ENCODE data around the gene SF1.

Gene SF1

GRCh38 chr11:64723117-64723906 is 55.0 kb downstream of the SF1 start, which contains the start of gene NRXN2:
TSS of gene NRXN2 (minus strand) at chr11:64723197. CDS start at chr11:64713699, 9,498 bp downstream.
- DNase-seq: peak; percentile 74

GRCh38 chr11:64722141-64723065 is 55.9 kb downstream of the SF1 start:
- no peak for DNase-seq

GRCh38 chr11:64721359-64721699 is 57.0 kb downstream of the SF1 start:
- DNase-seq: no peak

DNA sequence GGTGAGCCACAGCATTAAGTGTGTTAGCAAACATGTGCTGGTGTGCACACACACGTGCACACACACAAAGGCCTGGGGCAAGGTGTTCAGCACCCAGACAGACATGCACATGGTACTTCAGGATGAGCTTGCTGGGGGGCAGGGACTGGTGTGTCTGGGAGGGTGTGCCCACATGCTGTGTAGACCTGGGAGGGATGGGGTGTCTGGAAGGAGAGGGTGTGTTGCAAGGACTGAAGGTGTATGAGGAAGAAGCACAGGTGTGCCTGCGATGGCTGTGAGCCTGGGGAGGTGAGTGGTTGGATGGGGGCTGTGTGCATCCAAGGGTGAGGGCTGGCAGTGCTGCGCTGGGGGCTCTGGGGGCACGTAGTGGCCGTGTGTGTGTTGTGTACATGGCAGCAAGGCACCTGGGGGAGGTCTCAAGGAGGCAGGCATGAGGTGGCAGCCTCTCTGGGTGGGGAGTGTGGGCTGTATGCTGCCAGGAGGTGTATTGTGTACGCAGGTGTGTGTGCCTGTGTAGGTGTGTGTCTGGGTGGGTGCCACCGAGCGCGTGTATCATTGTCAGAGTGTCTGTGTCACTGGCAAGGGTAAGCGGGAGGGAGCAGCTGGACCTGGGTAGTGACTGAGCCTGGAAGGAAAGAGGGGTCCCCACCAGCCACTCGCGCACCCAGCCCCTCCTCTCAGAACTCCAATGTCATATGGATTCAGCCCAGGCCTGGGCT is 57.5 kb downstream of the SF1 start:
- no peak for DNase-seq

- DNase-seq: no peak
Measured at GRCh38 chr11:64720167-64720566, 58.2 kb downstream of the SF1 start.

GRCh38 chr11:64719406-64719805 is 58.9 kb downstream of the SF1 start:
- DNase-seq: no peak

GRCh38 chr11:64718780-64719124 is 59.6 kb downstream of the SF1 start:
- DNase-seq: no peak

GRCh38 chr11:64718084-64718779 is 60.1 kb downstream of the SF1 start:
- no peak for DNase-seq

DNA sequence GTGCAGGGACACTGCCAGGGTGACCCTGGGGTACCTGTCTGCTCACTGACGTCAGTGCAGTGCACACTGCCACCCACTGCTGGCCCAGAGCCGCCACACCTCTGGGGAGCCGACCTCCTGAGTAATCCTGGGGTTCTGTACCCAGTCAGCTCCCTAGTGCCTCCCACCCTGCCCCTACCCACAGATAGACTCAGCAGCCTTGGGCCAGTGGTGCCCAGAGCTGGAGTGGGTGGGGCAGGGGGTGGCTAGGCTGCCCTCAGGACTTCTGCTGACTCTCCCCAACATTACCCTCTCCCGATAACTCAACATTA is 61.1 kb downstream of the SF1 start:
- DNase-seq: no peak

DNA sequence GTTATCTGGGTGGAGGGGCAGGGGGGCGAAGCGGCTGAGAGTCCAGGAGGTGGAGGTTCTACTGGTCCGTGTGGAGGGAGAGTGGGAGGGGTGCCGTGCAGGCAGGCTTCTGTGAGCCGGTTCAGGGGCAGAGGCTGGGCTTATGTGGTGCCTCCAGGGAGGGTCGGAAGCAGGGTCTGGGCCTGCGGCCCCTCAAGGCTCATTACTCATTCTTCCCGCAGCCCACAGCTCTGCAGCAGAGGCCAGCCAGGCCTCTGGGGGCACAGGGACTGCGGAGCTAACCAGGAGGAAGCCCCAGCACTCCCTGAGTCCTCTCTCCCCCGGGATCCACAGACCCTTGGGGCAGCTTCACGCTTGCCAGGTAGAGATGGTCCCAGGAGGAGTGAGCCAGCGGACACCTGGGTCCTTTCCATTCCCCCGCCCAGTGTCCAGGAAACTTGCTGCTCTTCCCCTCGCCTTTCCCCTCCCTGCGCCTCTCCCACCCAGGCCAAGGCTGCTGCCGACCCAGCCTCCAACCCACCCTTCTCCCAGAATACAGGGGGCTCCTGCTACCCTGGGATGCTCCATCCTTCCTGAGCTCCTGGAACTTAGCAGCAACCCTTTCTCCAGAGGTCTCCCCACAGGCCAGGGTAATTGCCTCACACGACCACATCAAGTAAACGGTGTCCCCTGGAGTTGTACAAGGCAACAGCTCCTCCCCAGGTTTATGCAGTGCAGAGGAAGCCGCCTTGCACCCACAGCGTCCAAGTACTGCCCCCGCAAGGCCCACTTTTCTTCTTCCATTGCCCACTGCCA is 61.7 kb downstream of the SF1 start:
- no peak for DNase-seq

DNA sequence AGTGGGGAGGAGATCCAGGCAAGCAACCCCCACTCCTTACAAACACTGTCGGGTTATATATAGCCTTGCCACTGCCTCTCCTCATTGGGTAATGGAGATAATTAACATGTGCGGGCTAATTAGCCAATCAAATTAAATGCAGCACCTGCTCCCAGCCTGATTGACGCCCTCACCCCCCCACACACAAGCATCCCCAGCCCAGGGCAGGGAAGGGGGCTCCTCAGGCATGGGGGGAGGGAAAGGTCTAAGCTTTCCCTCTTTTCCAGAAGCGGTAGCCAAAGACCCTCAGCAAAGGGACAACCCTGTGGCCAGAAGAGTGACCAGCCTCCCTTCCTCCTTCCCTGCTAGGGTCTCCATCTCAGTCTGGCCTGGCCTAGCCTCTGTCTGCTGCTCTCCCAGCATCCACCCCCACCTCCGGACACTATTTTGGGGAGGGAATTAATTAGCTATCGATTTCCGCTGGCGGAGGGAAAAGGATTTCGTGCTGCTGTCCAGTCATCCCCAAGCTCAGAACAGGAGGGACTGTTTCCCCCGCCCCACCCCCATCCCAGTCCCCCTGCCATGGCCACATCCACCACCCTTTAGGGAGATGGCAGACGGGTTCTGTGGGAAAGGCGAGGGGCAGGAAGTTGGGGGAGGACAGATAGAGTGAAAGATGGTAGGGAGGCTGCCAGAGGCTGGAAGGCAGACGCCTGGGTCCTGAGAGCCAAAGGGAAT is 62.4 kb downstream of the SF1 start:
- DNase-seq: no peak

DNA sequence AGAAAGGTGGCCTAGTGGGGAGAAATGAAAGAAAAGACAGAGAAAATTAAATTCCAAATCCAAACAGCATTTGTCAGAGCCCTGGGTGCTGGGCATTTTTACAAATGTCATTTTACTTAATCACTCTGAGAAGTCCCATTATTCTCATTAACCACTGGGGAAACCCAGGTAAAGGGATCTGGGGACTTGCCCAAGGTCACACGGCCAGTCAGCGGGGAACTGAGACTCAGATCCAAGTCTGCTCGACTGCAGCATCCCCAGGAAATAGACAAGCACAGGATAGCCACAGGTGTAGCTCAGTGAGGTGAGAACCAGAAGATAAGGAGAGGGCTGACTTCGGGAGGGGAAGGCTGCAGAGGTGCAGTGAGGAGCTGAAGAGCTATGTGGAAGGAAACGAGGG is 63.2 kb downstream of the SF1 start:
- DNase-seq: no peak

GRCh38 chr11:64714666-64715065 is 63.7 kb downstream of the SF1 start:
- no peak for DNase-seq

Data from activated CD4-positive, alpha-beta T cell treated with anti-CD3 and anti-CD28 coated beads for 1 hour (primary cell).